WTC11 (cell line): ENCODE results near the gene PRR30. TPM values are rescaled to one million over a fixed set of nuclear protein-coding genes. Genes with fewer than 3 reads are reported as not detected.

Source experiments
- ATAC-seq: fragments of 200-7000 bp; cut with Tn5 transposase; 2 replicates; pipeline ENCODE4 v1.10.0; 2021; ENCODE audit warnings: mild to moderate bottlenecking, moderate library complexity
- Bru-seq: library from RNA; stranded (reverse); fragments of 400-500 nt; gene quantifications from one replicate; lab custom pipeline; 2021; lab: Mats Ljungman, UMichigan
- CTCF ChIA-PET: fragments of 300-600 bp; sonication (Branson Sonifier 250); formaldehyde crosslinking; loops from one replicate; lab custom pipeline; 2021; ENCODE audit warnings: antibody characterized with exemption; lab: Charles Lee
- POLR2A ChIA-PET: fragments of 350-600 bp; sonication (Branson Sonifier 250); formaldehyde crosslinking; loops from one replicate; lab custom pipeline; 2021; ENCODE audit warnings: antibody characterized with exemption; lab: Charles Lee
- DNase-seq: peaks from one replicate; pipeline ENCODE4 v3.0.0; 2021; ENCODE audit warnings: low spot score
- H3K27ac Mint-ChIP-seq: 2 replicates; pipeline ENCODE4 v1.8.0; 2021; ENCODE audit warnings: mixed read lengths
- H3K27me3 Mint-ChIP-seq: 2 replicates; pipeline ENCODE4 v1.8.0; 2021; ENCODE audit warnings: low read depth, mild to moderate bottlenecking, moderate library complexity, mixed read lengths
- H3K36me3 Mint-ChIP-seq: 2 replicates; pipeline ENCODE4 v1.8.0; 2021; ENCODE audit warnings: mixed read lengths
- H3K4me1 Mint-ChIP-seq: 2 replicates; pipeline ENCODE4 v1.8.0; 2022; ENCODE audit warnings: mixed read lengths
- H3K4me3 Mint-ChIP-seq: 2 replicates; pipeline ENCODE4 v1.8.0; 2021; ENCODE audit warnings: mild to moderate bottlenecking, moderate library complexity, mixed read lengths
- H3K9me3 Mint-ChIP-seq: 2 replicates; pipeline ENCODE4 v1.8.0; 2021; ENCODE audit warnings: mixed read lengths
- EMX1 ChIP-seq: fragments of 250-450 bp; sonication (Bioruptor Pico); IDR thresholded peaks from 2 replicates; pipeline ENCODE4 v1.8.0; 2021; ENCODE audit warnings: mild to moderate bottlenecking
- HMGA2 ChIP-seq: fragments of 250-450 bp; sonication (Bioruptor Pico); IDR thresholded peaks from 2 replicates; pipeline ENCODE4 v1.4.0; 2021; ENCODE audit warnings: mild to moderate bottlenecking, moderate library complexity
- KAT7 ChIP-seq: sonication (generic); formaldehyde crosslinking; IDR thresholded peaks from 2 replicates; pipeline ENCODE4 v1.8.1; 2023; ENCODE audit warnings: missing genetic modification reagents, mild to moderate bottlenecking, borderline replicate concordance
- MYBL2 ChIP-seq: sonication (generic); formaldehyde crosslinking; IDR thresholded peaks from 2 replicates; pipeline ENCODE4 v1.8.1; 2023; ENCODE audit warnings: mild to moderate bottlenecking, moderate library complexity, missing genetic modification reagents
- NFE2L1 ChIP-seq: sonication (generic); formaldehyde crosslinking; IDR thresholded peaks from 2 replicates; pipeline ENCODE4 v1.8.1; 2023; ENCODE audit warnings: missing genetic modification reagents
- PRRX2 ChIP-seq: fragments of 250-450 bp; sonication (Bioruptor Pico); IDR thresholded peaks from 2 replicates; pipeline ENCODE4 v1.8.0; 2021; ENCODE audit warnings: mild to moderate bottlenecking
- ZBTB21 ChIP-seq: sonication (generic); formaldehyde crosslinking; IDR thresholded peaks from 2 replicates; pipeline ENCODE4 v1.8.1; 2023; ENCODE audit warnings: mild to moderate bottlenecking, missing genetic modification reagents, borderline replicate concordance
- long read RNA-seq, 3 experiments: library from RNA in 1 of 3; library from capped mRNA in 1 of 3; library from polyadenylated mRNA in 1 of 3; unstranded in 2 of 3; stranded (forward) in 1 of 3; transcript quantifications; one replicate each; pipeline ENCODE4 v2.0.0, GENCODE V29; 2021
- total RNA-seq: library from RNA; stranded (reverse); gene quantifications from 3 replicates; pipeline ENCODE4 v1.2.3, GENCODE V29; 2021
- TF ChIP-seq, protein P1 (sequence below): fragments of 250-450 bp; sonication (Bioruptor Pico); IDR thresholded peaks from 2 replicates; pipeline ENCODE4 v1.9.0; 2021; ENCODE audit warnings: moderate library complexity, mild to moderate bottlenecking, inconsistent platforms, borderline replicate concordance
- TF ChIP-seq, protein P2 (sequence below): sonication (generic); formaldehyde crosslinking; IDR thresholded peaks from 2 replicates; pipeline ENCODE4 v1.8.0; 2023; ENCODE audit warnings: mild to moderate bottlenecking, missing genetic modification reagents
- TF ChIP-seq, protein P3 (sequence below): sonication (generic); formaldehyde crosslinking; IDR thresholded peaks from 2 replicates; pipeline ENCODE4 v1.8.1; 2022; ENCODE audit warnings: missing genetic modification reagents, borderline replicate concordance
- TF ChIP-seq, protein P4 (sequence below): sonication (generic); formaldehyde crosslinking; IDR thresholded peaks from 2 replicates; pipeline ENCODE4 v1.8.0; 2022; ENCODE audit warnings: mild to moderate bottlenecking, missing genetic modification reagents
- TF ChIP-seq, protein P5 (sequence below): sonication (generic); formaldehyde crosslinking; IDR thresholded peaks from 2 replicates; pipeline ENCODE4 v1.8.1; 2022; ENCODE audit warnings: low read depth, mild to moderate bottlenecking, moderate library complexity, missing genetic modification reagents, borderline replicate concordance
- TF ChIP-seq, protein P6 (sequence below): sonication (generic); formaldehyde crosslinking; IDR thresholded peaks from 2 replicates; pipeline ENCODE4 v1.8.1; 2023; ENCODE audit warnings: mild to moderate bottlenecking, moderate library complexity, missing genetic modification reagents
- TF ChIP-seq, protein P7 (sequence below): sonication (generic); formaldehyde crosslinking; IDR thresholded peaks from 2 replicates; pipeline ENCODE4 v1.8.0; 2023; ENCODE audit warnings: missing genetic modification reagents
- TF ChIP-seq, protein P8 (sequence below): fragments of 250-450 bp; sonication (Bioruptor Pico); IDR thresholded peaks from 2 replicates; pipeline ENCODE4 v1.9.0; 2021; ENCODE audit warnings: mild to moderate bottlenecking

PRR30 gene
- total RNA-seq (not detected in 3 replicates), Bru-seq, nascent RNA (not detected)
- long read RNA-seq, experiment 1 = 0 reads
- long read RNA-seq, experiment 2 = 0 reads
- long read RNA-seq, experiment 3 = 0 reads

DNA sequence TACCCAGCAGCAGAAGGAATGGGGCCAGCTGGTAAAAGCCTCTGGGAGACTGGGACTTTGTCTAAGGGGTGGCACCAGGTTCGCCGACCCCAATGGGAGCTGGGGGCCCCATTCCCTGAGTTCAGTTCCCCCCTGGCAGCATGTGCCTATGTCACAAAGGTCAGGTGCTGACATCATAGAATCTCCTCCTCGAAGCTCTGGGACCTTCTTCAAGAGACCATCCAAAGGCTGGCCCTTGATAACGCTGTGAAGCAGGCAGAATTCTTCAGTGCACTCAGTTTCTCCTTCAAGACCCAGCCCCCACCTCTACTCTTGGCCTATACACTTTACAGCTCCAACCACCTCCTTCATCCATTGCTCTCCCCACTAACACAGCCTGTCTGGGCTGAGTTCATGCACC lies at the start of gene PRR30:
TSS of gene PRR30 (minus strand) at position 101 of the 400 bp plus-strand sequence. CDS start 1,081 bp downstream, outside the sequence.
- H3K36me3 Mint-ChIP-seq = no peaks in the 10 kb centered on the region; the same call in 1 of the 2 replicates

DNA sequence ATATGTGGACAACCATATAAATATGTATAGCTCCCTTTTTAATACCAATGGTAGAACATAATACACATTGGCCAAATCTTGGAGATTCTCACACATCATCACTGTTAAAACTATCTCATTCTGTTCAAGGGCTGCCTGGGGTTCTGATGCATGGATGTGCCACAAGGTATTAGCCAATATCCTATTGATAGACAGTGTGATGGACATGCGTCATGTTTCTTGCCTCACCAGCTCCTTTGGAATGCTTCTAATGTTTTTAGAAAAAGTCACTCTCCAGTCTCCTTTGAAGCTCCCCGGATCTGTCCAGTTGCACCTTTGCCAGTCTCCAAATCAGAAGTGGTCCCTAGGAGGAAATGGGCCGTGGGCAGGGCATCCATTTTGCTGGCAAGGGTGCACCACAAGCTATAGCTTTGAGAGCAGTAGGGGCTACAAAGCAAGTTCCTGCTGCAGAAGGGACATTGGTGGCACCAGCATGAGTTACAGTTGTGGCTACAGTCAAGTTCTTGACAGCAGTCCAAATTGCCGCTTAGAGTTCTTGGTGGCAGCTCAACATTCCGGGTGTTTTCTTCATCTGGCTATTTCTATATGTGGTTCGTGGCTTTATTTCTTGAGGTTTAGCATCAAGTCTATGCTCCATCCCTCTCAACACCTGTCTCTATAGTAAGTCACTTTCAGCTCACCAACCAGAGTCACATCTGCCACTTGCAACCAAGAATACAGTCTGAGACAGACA lies 47.6 kb upstream of the PRR30 start:
- POLR2A ChIA-PET = interaction anchor here (0.7 kb wide), 1 partner anchor 262 kb away, joined by 5 read pairs; no protein-coding TSS in a partner anchor
- 0 out of 2 replicates have a peak, but pooled peaks cover 5% of the 10 kb centered on the region for H3K9me3 Mint-ChIP-seq
- TF ChIP-seq, protein P1, sequence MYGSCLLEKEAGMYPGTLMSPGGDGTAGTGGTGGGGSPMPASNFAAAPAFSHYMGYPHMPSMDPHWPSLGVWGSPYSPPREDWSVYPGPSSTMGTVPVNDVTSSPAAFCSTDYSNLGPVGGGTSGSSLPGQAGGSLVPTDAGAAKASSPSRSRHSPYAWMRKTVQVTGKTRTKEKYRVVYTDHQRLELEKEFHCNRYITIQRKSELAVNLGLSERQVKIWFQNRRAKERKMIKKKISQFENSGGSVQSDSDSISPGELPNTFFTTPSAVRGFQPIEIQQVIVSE (CRISPR knock-in tag) = no peak
- TF ChIP-seq MYBL2 (CRISPR knock-in tag) (no peak), NFE2L1 (CRISPR knock-in tag) (no peak), HMGA2 (CRISPR knock-in tag) (no peak), ZBTB21 (CRISPR knock-in tag) (no peak), EMX1 (CRISPR knock-in tag) (no peak), PRRX2 (CRISPR knock-in tag) (no peak)
- TF ChIP-seq, protein P2, sequence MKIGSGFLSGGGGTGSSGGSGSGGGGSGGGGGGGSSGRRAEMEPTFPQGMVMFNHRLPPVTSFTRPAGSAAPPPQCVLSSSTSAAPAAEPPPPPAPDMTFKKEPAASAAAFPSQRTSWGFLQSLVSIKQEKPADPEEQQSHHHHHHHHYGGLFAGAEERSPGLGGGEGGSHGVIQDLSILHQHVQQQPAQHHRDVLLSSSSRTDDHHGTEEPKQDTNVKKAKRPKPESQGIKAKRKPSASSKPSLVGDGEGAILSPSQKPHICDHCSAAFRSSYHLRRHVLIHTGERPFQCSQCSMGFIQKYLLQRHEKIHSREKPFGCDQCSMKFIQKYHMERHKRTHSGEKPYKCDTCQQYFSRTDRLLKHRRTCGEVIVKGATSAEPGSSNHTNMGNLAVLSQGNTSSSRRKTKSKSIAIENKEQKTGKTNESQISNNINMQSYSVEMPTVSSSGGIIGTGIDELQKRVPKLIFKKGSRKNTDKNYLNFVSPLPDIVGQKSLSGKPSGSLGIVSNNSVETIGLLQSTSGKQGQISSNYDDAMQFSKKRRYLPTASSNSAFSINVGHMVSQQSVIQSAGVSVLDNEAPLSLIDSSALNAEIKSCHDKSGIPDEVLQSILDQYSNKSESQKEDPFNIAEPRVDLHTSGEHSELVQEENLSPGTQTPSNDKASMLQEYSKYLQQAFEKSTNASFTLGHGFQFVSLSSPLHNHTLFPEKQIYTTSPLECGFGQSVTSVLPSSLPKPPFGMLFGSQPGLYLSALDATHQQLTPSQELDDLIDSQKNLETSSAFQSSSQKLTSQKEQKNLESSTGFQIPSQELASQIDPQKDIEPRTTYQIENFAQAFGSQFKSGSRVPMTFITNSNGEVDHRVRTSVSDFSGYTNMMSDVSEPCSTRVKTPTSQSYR (CRISPR knock-in tag) = no peak
- TF ChIP-seq, protein P3, sequence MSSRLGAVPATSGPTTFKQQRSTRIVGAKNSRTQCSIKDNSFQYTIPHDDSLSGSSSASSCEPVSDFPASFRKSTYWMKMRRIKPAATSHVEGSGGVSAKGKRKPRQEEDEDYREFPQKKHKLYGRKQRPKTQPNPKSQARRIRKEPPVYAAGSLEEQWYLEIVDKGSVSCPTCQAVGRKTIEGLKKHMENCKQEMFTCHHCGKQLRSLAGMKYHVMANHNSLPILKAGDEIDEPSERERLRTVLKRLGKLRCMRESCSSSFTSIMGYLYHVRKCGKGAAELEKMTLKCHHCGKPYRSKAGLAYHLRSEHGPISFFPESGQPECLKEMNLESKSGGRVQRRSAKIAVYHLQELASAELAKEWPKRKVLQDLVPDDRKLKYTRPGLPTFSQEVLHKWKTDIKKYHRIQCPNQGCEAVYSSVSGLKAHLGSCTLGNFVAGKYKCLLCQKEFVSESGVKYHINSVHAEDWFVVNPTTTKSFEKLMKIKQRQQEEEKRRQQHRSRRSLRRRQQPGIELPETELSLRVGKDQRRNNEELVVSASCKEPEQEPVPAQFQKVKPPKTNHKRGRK (CRISPR knock-in tag) = no peak
- TF ChIP-seq, protein P4, sequence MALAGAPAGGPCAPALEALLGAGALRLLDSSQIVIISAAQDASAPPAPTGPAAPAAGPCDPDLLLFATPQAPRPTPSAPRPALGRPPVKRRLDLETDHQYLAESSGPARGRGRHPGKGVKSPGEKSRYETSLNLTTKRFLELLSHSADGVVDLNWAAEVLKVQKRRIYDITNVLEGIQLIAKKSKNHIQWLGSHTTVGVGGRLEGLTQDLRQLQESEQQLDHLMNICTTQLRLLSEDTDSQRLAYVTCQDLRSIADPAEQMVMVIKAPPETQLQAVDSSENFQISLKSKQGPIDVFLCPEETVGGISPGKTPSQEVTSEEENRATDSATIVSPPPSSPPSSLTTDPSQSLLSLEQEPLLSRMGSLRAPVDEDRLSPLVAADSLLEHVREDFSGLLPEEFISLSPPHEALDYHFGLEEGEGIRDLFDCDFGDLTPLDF (CRISPR knock-in tag) = no peak
- TF ChIP-seq, protein P5, sequence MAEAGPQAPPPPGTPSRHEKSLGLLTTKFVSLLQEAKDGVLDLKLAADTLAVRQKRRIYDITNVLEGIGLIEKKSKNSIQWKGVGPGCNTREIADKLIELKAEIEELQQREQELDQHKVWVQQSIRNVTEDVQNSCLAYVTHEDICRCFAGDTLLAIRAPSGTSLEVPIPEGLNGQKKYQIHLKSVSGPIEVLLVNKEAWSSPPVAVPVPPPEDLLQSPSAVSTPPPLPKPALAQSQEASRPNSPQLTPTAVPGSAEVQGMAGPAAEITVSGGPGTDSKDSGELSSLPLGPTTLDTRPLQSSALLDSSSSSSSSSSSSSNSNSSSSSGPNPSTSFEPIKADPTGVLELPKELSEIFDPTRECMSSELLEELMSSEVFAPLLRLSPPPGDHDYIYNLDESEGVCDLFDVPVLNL = no peak
- TF ChIP-seq, protein P6, sequence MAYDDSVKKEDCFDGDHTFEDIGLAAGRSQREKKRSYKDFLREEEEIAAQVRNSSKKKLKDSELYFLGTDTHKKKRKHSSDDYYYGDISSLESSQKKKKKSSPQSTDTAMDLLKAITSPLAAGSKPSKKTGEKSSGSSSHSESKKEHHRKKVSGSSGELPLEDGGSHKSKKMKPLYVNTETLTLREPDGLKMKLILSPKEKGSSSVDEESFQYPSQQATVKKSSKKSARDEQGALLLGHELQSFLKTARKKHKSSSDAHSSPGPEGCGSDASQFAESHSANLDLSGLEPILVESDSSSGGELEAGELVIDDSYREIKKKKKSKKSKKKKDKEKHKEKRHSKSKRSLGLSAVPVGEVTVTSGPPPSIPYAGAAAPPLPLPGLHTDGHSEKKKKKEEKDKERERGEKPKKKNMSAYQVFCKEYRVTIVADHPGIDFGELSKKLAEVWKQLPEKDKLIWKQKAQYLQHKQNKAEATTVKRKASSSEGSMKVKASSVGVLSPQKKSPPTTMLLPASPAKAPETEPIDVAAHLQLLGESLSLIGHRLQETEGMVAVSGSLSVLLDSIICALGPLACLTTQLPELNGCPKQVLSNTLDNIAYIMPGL (CRISPR knock-in tag) = no peak

More for the DNA sequence above, at the start of gene PRR30:
- Mint-ChIP-seq H3K27me3 (peaks cover 11% of the 10 kb centered on the region), H3K27ac (no peak within 1 kb of the TSS)
- POLR2A ChIA-PET = no interaction called here
- DNase-seq = no peak
- no peak for ATAC-seq
- TF ChIP-seq, protein P7, sequence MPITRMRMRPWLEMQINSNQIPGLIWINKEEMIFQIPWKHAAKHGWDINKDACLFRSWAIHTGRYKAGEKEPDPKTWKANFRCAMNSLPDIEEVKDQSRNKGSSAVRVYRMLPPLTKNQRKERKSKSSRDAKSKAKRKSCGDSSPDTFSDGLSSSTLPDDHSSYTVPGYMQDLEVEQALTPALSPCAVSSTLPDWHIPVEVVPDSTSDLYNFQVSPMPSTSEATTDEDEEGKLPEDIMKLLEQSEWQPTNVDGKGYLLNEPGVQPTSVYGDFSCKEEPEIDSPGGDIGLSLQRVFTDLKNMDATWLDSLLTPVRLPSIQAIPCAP (CRISPR knock-in tag) = no peak
- TF ChIP-seq EMX1 (CRISPR knock-in tag) (no peak), KAT7 (CRISPR knock-in tag) (no peak)
- TF ChIP-seq, protein P8, sequence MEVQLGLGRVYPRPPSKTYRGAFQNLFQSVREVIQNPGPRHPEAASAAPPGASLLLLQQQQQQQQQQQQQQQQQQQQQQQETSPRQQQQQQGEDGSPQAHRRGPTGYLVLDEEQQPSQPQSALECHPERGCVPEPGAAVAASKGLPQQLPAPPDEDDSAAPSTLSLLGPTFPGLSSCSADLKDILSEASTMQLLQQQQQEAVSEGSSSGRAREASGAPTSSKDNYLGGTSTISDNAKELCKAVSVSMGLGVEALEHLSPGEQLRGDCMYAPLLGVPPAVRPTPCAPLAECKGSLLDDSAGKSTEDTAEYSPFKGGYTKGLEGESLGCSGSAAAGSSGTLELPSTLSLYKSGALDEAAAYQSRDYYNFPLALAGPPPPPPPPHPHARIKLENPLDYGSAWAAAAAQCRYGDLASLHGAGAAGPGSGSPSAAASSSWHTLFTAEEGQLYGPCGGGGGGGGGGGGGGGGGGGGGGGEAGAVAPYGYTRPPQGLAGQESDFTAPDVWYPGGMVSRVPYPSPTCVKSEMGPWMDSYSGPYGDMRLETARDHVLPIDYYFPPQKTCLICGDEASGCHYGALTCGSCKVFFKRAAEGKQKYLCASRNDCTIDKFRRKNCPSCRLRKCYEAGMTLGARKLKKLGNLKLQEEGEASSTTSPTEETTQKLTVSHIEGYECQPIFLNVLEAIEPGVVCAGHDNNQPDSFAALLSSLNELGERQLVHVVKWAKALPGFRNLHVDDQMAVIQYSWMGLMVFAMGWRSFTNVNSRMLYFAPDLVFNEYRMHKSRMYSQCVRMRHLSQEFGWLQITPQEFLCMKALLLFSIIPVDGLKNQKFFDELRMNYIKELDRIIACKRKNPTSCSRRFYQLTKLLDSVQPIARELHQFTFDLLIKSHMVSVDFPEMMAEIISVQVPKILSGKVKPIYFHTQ = no peak
- TF ChIP-seq, all 79 proteins: peak for 0
- Mint-ChIP-seq H3K4me3 (no peak within 1 kb of the TSS), H3K9me3 (no peaks in the 10 kb centered on the region), H3K4me1 (0 out of 2 replicates have a peak, but pooled peaks cover 3% of the 10 kb centered on the region)
- CTCF ChIA-PET = interaction anchor here (0.5 to 1.4 kb wide), 2 partner anchors 30 to 107 kb away, joined by 3 to 4 read pairs; no protein-coding TSS in a partner anchor

More for the DNA sequence above, 47.6 kb upstream of the PRR30 start:
- Mint-ChIP-seq H3K4me1 (no peaks in the 10 kb centered on the region), H3K27ac (no peak overlapping the region), H3K27me3 (peaks cover 6% of the 10 kb centered on the region), H3K4me3 (no peak overlapping the region), H3K36me3 (no peaks in the 10 kb centered on the region)
- ATAC-seq = no peak
- DNase-seq = no peak
- CTCF ChIA-PET = interaction anchor here (1.4 to 4.1 kb wide), 3 partner anchors 17 to 117 kb away, joined by 4 to 19 read pairs (median 5); no protein-coding TSS in a partner anchor
